Right lobe of liver (tissue), 6 donors: Measurements from ENCODE around the gene CPPED1. TPM values are rescaled to one million over a fixed set of nuclear protein-coding genes. Genes with fewer than 3 reads are reported as not detected.
A peak's percentile ranks its signal among the peaks of the same experiment; 100 is the strongest.

ENCODE experiments used
- ATAC-seq, 4 donors: fragments of 200-7000 bp; cut with Tn5 transposase; one replicate each; pipeline ENCODE4 v1.9.1; 2020; ENCODE audit warnings: mild to moderate bottlenecking in 4 of 4, moderate library complexity in 4 of 4
- DNase-seq, 3 donors: peaks; one replicate each; pipeline ENCODE4 v3.0.0-alpha.2; 2020
- H3K27ac ChIP-seq, 3 donors: fragments of 200-600 bp; one replicate each; pipeline ENCODE4 v1.8.0; 2022
- H3K27me3 ChIP-seq, 2 donors: fragments of 200-600 bp; one replicate each; pipeline ENCODE4 v1.8.0; 2022
- H3K36me3 ChIP-seq, 4 donors: fragments of 200-600 bp; sonication (generic) in 1 of 4; one replicate each; pipeline versions ENCODE4 v1.5.1 to v1.8.0; 2017 to 2022; ENCODE audit warnings: control low read depth in 1 of 4
- H3K4me1 ChIP-seq, 4 donors: fragments of 200-600 bp; sonication (generic) in 1 of 4; one replicate each; pipeline versions ENCODE4 v1.5.1 to v1.8.0; 2017 to 2022; ENCODE audit warnings: control low read depth in 1 of 4
- H3K4me3 ChIP-seq, 3 donors: fragments of 200-600 bp; one replicate each; pipeline ENCODE4 v1.8.0; 2022
- H3K9me3 ChIP-seq, 4 donors: fragments of 200-600 bp; sonication (generic) in 1 of 4; one replicate each; pipeline versions ENCODE4 v1.5.1 to v1.8.0; 2017 to 2022; ENCODE audit warnings: control low read depth in 1 of 4
- POLR2A ChIP-seq: fragments of 450-650 bp; IDR thresholded peaks from one replicate; pipeline ENCODE4 v1.6.1; 2017; ENCODE audit warnings: antibody characterized with exemption, mild to moderate bottlenecking
- WGBS: methylation state at CpG from one replicate; pipeline ENCODE4 v1.1.6; 2018; ENCODE audit warnings: low coverage, low lambda C conversion rate; ENCODE audit not compliant: insufficient coverage; ENCODE audit errors: missing lambda C conversion rate; 5-methylcytosine and 5-hydroxymethylcytosine counted together
- intact Hi-C, 2 donors: fragments of 100-400 bp; cut with DNase I; formaldehyde crosslinking; loops; one replicate each; pipeline versions ENCODE4 v1.11.2 to v1.14.1; 2022
- total RNA-seq, 6 experiments: library from RNA; depleted of rRNA in 2 of 6; stranded (reverse); fragments of >200 nt in 2 of 6; fragmentation: NEBNext Ultra II Directional in 3 of 6; extraction: Animal tissue kit (Norgen Biotek cat#: 25700) in 3 of 6; gene quantifications; one replicate each; pipeline versions ENCODE4 v1.1.0 to v1.2.4, GENCODE V29; 2016 to 2023
- TF ChIP-seq, protein P1 (sequence below), 4 donors: fragments of 200-600 bp in 3 of 4; fragments of 450-650 bp in 1 of 4; IDR thresholded peaks; one replicate each; pipeline versions ENCODE4 v1.5.1 to v1.8.0; 2016 to 2022; ENCODE audit warnings: antibody characterized with exemption in 4 of 4, mild to moderate bottlenecking in 2 of 4
- donor health status: DM: no; HTN: yes; CAD: no.
- donor health status: DM: no; HTN: no; CAD: no.
- donor health status: DM: no; HTN: no; CAD: no.
- donor health status: DM: no; HTN: yes; CAD: no.
- donor health status: DM: no; HTN: yes; CAD: no.

The CPPED1 gene
- total RNA-seq, 6 experiments from 2014 or later = 24.0 to 41.6 (median 31.0) TPM

DNA sequence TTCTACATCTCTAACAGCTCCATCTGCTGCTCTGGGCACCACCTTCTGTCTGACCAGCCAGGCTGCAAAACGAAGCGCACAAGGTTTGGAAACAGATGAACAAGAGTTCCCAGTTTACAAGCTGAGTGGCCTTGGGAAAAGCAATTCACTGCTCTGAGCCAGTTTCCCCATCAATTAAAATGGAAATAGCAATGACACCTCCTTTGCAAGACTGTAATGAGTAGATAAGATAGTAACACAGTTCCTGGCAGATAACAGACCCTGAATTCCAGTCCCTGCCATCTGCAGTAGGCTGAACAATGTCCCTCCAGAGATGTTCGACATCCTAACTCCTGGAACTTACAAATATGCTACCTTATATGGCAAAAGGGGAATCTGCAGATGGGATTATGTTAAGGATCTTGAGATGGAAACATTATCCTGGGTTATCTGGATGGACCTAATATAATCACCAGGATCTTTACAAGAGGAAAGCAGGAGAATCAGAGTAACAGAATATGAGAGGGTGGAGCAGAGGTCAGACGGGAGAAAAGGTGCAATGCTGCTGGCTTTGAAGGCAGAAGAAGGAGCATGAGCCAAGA lies 27.9 kb downstream of the CPPED1 start:
- WGBS = 88% methylated on average over 3 of the region's 4 CpGs
- Histone ChIP-seq H3K4me1 (peaks cover 0 to 14% (median 3%) of the 10 kb centered on the region in 4 donors), H3K4me3 (no peak overlapping the region), H3K27ac (no peak overlapping the region), H3K9me3 (no peaks in the 10 kb centered on the region), H3K36me3 (peaks cover 0 to 13% (median 7%) of the 10 kb centered on the region in 4 donors), H3K27me3 (no peaks in the 10 kb centered on the region)
- ATAC-seq (no peak), DNase-seq (no peak)
- no peak for TF ChIP-seq POLR2A
- TF ChIP-seq, protein P1, sequence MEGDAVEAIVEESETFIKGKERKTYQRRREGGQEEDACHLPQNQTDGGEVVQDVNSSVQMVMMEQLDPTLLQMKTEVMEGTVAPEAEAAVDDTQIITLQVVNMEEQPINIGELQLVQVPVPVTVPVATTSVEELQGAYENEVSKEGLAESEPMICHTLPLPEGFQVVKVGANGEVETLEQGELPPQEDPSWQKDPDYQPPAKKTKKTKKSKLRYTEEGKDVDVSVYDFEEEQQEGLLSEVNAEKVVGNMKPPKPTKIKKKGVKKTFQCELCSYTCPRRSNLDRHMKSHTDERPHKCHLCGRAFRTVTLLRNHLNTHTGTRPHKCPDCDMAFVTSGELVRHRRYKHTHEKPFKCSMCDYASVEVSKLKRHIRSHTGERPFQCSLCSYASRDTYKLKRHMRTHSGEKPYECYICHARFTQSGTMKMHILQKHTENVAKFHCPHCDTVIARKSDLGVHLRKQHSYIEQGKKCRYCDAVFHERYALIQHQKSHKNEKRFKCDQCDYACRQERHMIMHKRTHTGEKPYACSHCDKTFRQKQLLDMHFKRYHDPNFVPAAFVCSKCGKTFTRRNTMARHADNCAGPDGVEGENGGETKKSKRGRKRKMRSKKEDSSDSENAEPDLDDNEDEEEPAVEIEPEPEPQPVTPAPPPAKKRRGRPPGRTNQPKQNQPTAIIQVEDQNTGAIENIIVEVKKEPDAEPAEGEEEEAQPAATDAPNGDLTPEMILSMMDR (IDR thresholded peaks at IDR 0.05) = no peak
- intact Hi-C loops = no loop called here

DNA sequence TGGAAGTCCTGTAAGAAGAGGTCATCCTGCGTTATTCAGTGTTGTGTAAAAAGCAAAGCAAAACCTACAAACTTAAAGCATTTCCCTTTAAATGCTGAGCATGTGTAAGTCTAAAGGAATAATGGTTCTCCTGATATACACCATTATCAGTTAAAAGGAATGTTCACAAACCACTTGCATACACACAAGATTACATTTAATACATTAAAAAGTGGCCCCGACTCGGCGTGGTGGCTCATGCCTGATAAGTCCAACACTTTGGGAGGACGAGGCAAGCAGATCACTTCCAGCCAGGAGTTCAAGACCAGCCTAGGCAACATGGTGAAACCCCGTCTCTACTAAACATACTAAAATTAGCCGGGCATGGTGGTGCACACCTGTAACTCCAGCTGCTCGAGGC lies 30.5 kb downstream of the CPPED1 start:
- Histone ChIP-seq H3K27ac (no peak overlapping the region), H3K9me3 (no peaks in the 10 kb centered on the region), H3K4me1 (peaks cover 0 to 15% (median 3%) of the 10 kb centered on the region in 4 donors), H3K36me3 (peaks cover 0 to 5% (median 3%) of the 10 kb centered on the region in 4 donors), H3K27me3 (no peaks in the 10 kb centered on the region), H3K4me3 (no peak overlapping the region)
- TF ChIP-seq, protein P1 (IDR thresholded peaks at IDR 0.05) = no peak
- TF ChIP-seq POLR2A = no peak
- WGBS = 89% methylated on average over 8 of the region's 8 CpGs
- intact Hi-C loops = no loop called here
- ATAC-seq (no peak), DNase-seq (no peak)

DNA sequence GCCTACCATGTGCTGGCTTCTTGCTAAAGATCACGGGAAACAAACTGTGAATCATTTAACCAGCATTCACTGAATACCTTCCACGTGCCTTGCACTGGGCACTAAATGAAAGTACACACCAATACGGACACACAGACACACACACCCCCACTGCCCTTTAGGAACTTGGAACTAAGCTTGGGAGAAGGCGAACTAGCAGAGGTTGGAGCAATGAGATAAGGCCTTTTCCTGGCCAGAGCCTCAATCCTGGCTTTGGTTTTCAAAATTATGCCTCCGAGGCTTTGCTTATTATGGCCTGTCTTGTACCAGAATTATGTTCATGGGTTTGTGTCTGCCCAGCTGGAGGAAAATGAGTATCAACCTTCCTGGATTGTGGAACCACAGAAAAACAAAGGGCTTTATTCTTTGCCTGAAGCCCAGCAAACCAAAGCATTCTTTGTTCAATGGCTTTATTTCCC lies 32.3 kb downstream of the CPPED1 start:
- 15% methylated on average over 5 of the region's 5 CpGs for WGBS
- intact Hi-C loops = no loop called here
- no peak overlapping the region for H3K4me3 ChIP-seq
- peak; percentile 97 to 99 (median 98) for ATAC-seq
- H3K9me3 ChIP-seq = no peaks in the 10 kb centered on the region
- peak; percentile 41 to 89 (median 63) for DNase-seq
- peaks cover 0 to 5% (median 3%) of the 10 kb centered on the region in 4 donors for H3K36me3 ChIP-seq
- peaks cover 0 to 15% (median 3%) of the 10 kb centered on the region in 4 donors for H3K4me1 ChIP-seq
- peak; percentile 25 for TF ChIP-seq POLR2A
- TF ChIP-seq, protein P1 (IDR thresholded peaks at IDR 0.05) = no peak
- no peaks in the 10 kb centered on the region for H3K27me3 ChIP-seq
- peak overlapping the region; percentile 28 to 88 (median 57) for H3K27ac ChIP-seq

DNA sequence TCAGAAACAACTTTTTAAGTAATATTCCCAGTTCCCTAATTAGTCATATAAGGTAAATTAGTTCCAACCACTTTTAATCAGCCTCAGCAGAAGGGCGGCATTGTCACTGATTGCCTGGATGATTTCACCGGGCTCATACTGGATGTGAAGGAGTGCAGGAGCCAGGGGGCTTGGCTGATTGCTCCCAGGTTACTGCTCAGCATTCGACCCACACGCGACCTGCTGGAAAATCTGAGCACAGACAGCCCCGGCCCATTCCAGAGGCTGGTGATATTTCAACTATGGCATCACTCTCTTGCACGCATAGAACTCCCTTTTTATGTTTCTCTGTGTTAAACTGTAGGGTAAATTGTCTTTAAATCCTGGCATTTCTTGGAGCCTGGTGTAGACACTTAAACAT lies 34.2 kb downstream of the CPPED1 start:
- Histone ChIP-seq H3K27me3 (no peaks in the 10 kb centered on the region), H3K9me3 (no peaks in the 10 kb centered on the region), H3K4me3 (no peak overlapping the region), H3K4me1 (peaks cover 0 to 24% (median 3%) of the 10 kb centered on the region in 4 donors), H3K36me3 (peaks cover 0 to 3% (median 0%) of the 10 kb centered on the region in 4 donors), H3K27ac (no peak overlapping the region)
- TF ChIP-seq, protein P1 (IDR thresholded peaks at IDR 0.05) = no peak
- TF ChIP-seq POLR2A = no peak
- ATAC-seq = no peak
- no peak for DNase-seq
- WGBS = 92% methylated on average over 3 of the region's 7 CpGs
- intact Hi-C loops = no loop called here
